ENCODE results near the gene EPN2.
"Not testable (repeated sequence)": the region's sequence is repeated elsewhere in the genome, so short reads cannot be mapped to it uniquely, and the experiment has no call there.

EPN2 gene

GRCh38 chr17:19237139-19237388 lies at the start of gene EPN2:
TSS of gene EPN2 (plus strand) at chr17:19237366. CDS start at chr17:19283120, 45,754 bp downstream.
- DNase-seq = peak; percentile 54 to 67

- not testable (repeated sequence) for DNase-seq
Observed at GRCh38 chr17:19187883-19188869, 49.0 kb upstream of the EPN2 start.

DNA sequence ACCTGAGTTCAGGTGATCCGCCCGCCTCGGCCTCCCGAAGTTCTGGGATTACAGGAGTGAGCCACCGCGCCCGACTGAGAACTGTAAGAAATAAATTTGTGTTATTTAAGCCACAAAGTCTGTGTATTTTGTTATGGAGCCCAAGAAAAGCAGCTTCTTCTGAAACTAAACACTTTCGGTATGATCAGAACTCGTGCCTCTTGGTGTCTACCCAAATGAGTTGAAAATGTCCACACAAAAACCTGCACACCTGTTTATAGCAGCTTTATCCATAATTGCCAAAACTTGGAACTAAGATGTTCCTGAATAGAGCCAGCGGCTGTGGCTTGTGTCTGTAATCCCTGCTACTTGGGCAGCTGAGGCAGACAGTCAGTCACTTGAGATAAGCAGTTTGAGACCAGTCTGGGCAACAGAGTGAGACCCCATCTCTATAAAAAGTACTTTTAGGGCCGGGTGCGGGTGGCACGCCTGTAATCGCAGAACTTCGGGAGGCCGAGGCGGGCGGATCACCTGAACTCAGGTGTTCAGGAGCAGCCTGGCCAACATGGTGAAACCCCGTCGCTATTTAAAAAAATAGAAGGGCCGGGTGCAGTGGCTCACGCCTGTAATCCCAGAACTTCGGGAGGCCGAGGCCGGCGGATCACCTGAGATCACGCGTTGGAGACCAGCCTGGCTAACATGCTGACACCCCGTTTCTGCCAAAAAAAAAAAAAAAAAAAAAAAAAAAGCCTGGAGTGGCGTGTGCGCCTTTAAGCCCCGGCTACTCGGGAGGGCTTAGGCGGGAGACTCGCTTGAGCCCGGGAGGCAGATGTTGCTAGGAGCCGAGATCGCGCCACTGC lies 48.1 kb upstream of the EPN2 start:
- DNase-seq = not testable (repeated sequence)

DNA sequence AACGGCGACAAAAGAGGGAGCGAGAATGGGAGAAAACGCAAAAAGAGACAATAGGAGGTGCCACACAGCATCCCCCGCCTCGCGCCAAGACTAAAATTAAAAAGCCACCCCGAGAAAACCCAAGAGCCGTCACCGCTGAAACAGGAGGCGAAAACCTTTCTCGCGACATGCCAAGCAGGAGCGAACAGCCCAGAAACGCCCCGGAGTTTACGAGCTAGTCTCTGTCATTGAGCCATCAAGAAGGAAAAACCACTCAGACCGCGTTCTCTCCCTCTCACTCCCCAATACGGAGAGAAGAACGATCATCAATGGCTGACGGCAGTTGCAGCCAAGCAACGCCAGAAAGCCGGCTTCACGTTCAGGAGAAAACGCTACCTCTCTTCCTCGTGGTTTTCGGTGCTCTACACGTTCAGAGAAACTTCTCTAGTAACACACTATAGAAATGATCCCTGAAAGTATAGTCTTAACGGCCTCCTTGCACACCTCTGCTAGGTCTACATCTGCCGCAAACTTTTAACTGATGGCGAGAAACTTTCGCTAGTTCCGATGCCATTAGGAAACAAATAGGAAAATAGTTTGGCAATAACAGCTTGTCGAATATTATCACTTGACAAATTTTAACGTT lies 47.3 kb upstream of the EPN2 start:
- DNase-seq = not testable (repeated sequence)

- DNase-seq = peak in 1 of 2 donors; percentile 35
Observed at GRCh38 chr17:19196382-19197204, 40.6 kb upstream of the EPN2 start.

DNA sequence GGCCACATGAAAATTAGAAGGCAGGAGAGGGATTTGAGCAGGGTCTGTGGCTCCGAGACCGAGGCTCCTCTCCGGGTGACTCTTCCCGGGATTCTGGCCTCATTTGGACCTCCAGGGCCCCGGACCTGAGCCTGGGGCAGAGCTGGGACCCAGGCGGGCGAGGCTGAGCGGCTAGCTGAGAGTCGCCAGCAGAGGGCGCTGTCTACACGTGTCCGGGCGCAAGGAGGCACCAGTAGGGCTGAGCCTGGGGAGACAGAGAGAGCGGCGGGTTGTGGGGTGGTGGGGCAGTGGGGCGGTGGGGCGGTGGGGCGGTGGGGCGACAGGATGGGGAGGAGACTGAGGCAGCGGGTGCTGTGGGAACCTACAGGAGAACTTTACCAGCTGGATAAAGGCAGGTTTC lies 34.7 kb upstream of the EPN2 start:
- not testable (repeated sequence) for DNase-seq

- DNase-seq = not testable (repeated sequence)
Observed at GRCh38 chr17:19203429-19203828, 33.7 kb upstream of the EPN2 start.

DNA sequence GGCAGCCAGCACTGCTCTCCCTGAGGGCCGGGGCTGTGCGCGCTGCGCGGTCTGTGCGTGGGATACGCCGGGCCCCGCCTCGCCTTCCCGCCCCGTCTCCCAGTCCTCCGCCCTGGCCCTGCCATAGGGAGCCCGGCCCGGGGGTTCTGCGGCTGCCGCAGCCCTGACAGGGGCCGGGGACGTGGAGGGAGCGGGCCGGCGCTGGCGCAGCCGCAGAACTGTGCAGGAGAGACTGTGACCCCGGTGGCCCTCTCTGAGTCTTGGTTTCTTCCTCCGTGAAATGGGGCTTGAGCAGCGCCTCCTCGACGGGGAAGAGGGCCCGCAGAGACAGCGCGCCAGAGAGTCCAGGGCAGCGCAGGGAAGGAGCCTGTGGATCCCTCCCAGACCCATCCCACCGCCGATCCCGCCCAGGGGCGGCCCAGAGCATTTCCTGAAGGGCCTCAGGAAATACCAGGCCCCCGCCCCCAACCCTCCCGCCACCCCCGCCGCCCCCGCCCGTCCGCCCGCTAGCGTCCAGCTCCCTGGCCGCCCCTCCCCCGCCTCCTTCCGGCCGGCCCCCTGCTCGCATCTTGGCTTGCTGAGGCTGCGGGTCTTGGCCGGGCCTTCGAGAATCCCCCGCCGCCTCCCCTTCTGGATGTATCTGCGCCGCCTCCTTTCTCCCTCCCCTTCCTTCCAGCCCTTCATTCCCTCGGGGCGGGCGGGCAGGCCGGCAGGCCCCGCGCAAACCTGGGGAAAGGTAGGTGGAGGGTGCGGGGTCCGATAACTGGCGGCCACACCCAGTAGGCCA lies 21.9 kb upstream of the EPN2 start:
- DNase-seq = not testable (repeated sequence)

DNA sequence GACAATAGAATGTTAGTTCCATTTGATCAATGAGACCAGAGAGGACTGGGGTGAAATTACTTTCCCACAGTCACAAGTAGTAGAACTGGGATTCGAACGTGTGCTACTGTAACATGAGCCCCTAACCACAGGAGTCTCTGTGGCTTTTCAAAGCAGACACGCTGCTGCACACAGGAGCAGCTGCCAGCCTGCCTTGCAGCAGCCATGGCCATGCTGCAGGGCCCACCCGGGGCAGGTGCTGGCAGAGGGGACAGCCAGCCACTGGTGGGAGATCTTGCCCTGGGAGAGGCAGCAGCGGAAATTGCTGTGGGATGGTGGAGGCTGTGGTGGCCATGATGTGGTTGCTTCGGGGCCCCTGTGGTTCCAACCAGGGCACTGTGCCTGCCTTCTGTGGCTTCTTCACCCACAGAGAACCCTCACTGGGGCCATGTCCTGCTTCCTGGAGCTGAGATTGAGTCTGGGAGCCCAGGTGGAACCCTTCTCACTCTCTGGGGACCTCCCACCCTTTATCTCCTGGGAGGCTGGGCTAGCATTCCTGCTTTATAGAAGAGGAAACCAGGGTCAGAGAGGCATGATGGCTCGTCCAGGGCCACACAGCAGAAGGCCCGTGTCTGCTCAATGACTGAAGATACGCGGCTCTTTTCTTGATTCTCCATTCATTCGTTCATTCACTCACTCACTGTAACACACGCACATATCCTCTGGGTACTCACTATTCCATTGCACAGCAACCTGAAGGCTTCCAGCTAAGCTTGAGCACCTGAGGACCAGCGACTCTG lies 20.8 kb upstream of the EPN2 start:
- not testable (repeated sequence) for DNase-seq

DNA sequence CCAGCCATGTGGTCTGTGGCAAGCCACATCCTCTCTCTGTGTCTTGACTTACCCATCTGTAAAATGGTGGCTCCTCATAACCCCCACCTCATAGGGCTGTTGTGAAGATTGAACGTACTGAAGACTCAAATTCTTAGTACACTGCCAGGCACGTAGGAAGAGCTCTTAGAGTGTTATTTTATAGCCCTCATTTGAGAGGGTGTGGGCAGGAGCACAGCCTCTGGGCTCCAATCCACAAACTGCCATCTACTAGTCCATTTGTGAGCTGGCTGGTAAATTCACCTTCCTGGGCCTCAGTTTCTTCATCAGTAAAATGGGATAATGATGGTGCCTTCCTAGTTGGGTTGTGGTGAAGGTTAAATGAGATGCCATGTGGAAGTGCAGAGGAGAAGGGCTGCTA lies 18.3 kb upstream of the EPN2 start:
- DNase-seq = not testable (repeated sequence)

GRCh38 chr17:19219384-19219783 lies 17.8 kb upstream of the EPN2 start:
- not testable (repeated sequence) for DNase-seq

DNA sequence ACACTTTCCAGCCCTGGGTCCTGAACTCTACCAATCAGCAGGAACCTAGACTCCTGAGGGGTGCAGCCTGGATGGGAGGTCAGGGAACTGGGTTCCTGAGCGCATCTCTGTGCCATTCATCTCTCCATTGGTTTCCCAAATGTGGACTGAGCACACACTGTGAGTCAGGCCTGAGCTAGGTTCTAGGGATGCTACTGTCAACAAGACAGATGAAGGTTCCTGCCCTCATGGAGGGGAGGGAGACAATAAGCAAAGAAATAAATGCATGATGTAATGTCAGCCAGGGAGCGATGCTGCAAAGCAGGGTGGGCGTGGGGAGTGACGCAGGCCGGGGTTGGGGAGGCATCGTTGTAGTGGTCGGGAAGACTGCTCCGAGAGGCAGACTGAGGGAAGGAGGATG lies 17.0 kb upstream of the EPN2 start:
- not testable (repeated sequence) for DNase-seq

GRCh38 chr17:19226610-19227588 lies 10.3 kb upstream of the EPN2 start:
- not testable (repeated sequence) for DNase-seq

DNA sequence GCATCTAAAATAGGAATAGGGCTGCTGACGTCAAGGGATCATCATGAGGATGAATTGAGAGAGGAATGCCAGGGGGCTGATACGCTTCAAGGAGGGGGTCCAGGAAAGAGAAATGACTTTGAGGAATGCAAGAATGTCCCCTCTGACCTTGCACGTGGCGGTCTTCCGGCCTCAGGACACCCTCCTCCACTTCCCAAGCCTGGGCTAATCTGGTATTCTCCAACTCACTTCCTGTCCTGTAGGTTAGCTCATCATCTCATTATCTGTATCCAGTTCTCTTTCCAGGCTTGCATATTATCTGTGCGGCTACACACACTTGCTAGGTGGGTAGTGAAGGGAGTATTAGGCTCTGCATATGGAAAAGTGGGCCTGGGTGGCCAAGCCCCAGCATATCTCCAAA lies 2.5 kb upstream of the EPN2 start:
- not testable (repeated sequence) for DNase-seq

DNA sequence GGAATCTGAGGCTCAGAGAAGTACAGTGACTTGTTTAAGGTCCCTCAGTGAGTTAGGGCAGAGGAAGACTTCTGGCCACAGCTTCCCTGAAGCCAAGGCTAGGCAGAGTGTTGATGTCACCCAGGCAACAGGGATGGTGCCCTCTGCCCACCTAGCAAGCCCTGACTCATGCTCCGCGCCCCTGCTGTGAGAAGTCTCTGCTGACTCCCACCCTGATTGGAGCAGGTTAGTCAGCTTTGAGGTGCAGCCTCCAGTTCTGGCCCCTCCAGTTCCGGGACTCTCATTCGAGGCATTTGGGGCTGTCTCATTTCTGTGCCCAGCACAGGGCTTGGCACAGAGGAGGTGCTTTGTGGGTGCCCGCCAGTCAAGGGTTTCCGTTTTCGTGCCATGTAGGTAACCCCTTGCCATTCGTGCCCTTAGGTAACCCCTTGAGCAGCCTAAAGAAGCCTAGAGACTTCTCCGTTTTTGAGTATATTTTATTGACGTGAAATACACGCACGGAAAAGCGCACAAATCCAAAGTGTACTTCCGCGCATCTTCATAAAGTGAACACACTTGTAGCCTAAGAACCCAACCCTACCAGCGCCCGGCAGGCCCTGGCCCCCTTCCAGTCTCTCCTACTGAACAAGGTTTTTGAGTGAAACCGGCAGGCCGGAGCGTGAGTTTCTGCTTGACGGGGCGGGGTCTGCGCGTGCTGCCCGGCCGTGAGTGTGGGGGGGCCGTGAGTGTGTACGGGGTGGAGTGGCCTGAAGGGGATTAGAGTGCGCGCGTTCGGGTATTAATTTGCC lies 621 bp upstream of the EPN2 start:
- not testable (repeated sequence) for DNase-seq

DNA sequence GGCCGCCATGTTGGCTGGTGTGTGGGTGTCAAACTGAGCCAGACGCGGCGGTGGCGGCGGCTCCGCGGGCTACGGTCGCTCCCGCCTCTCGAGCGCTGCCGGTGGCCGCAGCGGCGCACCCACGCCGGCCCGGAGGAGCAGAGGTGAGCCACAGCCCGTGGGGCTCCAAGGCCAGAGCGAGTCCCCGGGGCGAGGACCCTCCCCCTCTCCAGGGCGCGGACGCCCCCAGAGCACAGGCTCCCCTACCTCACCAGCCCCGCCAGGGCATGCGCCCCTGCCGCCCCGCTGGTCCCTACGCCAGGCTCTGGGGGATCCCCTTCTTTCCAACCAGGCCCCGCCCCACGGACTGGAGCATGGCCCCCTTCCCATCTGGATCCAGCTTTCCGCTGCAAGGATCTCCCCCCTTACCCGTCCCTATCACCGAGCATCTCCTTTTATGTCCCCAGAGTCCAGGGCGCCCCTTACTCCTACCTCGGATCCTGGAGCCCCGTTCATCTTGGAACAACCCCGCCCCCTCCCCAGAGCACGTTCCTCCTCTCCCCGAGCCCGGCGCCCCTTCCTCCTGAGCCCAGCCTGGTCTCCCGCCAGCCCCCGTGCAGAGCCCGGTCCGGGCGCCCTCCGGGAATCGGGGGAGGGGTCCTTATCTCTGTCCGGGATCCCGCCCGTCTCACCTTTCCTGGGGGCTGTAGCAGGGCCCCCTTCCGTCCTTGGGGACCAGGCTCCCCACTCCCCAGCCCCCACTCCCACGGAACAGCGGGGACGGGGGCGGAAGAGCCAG lies 412 bp downstream of the EPN2 start:
- peak in 1 of 2 donors; percentile 22 for DNase-seq

DNA sequence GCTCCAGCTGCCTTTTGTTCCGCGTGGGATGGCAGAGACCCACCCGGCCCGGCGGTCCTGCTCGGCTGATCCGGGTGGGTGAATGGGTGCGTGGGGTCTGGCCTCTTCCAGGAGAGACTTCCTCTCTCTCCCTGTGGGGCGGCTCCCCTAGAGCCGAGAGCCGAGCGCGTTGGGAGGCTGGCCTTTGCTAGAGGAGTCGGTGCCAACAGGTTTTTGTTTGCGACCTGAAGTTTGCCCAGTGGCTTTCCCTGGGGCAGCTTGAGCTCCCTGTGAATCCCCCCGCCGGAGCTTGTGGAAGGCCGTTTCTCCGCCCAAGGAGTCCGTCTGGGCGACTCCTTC lies 970 bp downstream of the EPN2 start:
- peak; percentile 6 to 18 for DNase-seq

- no peak for DNase-seq
Observed at GRCh38 chr17:19239544-19239943, 2.4 kb downstream of the EPN2 start.
